GM13977 (cell line): ENCODE data around the gene PIN4.

ENCODE experiments used
- DNase-seq: peaks from one replicate; pipeline ENCODE4 v3.0.0; 2012; ENCODE audit warnings: low spot score
- in situ Hi-C: fragments of 300-500 bp; cut with MboI; formaldehyde crosslinking; loops from one replicate; pipeline ENCODE4 v1.12.0; 2022; ENCODE audit warnings: low sequenced_read_pairs, low pct_unique_long_range_greater_than_20kb, mixed read lengths, inconsistent platforms; ENCODE audit not compliant: unreplicated experiment
- TF ChIP-seq, protein P1 (sequence below): IDR thresholded peaks from 2 replicates; pipeline ENCODE4 v1.5.1; 2012; ENCODE audit warnings: mild to moderate bottlenecking, control low read depth; ENCODE audit not compliant: insufficient read depth; ENCODE audit errors: extremely low read depth, missing control alignments

Gene PIN4

GRCh38 chrX:72181178-72182125, at the start of gene PIN4:
PIN4 (plus strand) TSS chrX:72181757; CDS start chrX:72181786, 29 bp downstream.
- in situ Hi-C loops = no loop called here
- TF ChIP-seq, protein P1, sequence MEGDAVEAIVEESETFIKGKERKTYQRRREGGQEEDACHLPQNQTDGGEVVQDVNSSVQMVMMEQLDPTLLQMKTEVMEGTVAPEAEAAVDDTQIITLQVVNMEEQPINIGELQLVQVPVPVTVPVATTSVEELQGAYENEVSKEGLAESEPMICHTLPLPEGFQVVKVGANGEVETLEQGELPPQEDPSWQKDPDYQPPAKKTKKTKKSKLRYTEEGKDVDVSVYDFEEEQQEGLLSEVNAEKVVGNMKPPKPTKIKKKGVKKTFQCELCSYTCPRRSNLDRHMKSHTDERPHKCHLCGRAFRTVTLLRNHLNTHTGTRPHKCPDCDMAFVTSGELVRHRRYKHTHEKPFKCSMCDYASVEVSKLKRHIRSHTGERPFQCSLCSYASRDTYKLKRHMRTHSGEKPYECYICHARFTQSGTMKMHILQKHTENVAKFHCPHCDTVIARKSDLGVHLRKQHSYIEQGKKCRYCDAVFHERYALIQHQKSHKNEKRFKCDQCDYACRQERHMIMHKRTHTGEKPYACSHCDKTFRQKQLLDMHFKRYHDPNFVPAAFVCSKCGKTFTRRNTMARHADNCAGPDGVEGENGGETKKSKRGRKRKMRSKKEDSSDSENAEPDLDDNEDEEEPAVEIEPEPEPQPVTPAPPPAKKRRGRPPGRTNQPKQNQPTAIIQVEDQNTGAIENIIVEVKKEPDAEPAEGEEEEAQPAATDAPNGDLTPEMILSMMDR = no peak
- peak; percentile 85 for DNase-seq

- DNase-seq = no peak
- TF ChIP-seq, protein P1 = no peak
Measured at GRCh38 chrX:72132456-72132855, 49.1 kb upstream of the PIN4 start.

GRCh38 chrX:72133851-72134546, 47.6 kb upstream of the PIN4 start:
- TF ChIP-seq, protein P1 = no peak
- in situ Hi-C loops = no loop called here
- DNase-seq = no peak

More at GRCh38 chrX:72132456-72132855, 49.1 kb upstream of the PIN4 start:
- in situ Hi-C loops = no loop called here

DNA sequence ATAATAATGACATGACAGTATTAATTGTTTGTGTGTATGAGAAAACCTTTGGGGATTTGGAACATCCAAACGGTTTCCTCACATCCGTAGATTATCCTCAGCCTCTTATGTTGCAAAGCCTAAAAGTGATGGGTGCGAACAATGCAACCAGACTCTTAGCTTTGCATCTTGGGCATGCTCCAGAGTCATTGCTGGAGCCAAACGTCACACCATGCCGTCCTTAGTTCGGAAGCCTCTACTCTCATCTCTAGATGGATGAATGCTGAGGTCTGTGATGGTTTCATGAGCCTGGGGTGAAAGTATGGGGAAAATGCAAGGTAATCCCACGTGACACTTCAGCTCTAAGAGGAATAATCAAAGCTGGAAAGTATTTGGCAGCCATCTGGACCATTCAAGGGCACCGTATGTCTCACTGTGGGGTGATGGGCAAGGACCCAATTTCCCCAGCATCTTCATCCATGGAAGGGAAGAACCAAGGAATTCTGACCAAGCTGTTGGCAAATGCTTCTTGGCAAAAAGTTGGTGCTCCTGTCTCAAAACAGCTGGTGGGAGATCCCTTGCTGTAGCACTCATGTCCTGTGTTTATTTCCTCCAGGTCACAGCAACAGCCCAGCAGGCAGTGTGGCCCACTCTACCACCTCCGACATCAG, 43.6 kb upstream of the PIN4 start:
- in situ Hi-C loops = no loop called here
- TF ChIP-seq, protein P1 = no peak
- no peak for DNase-seq

GRCh38 chrX:72139538-72139937, 42.0 kb upstream of the PIN4 start:
- DNase-seq = no peak
- in situ Hi-C loops = no loop called here
- TF ChIP-seq, protein P1 = no peak

GRCh38 chrX:72141372-72142004, 40.1 kb upstream of the PIN4 start:
- in situ Hi-C loops = no loop called here
- no peak for DNase-seq
- TF ChIP-seq, protein P1 = no peak
